HEK293 (cell line): ENCODE measurements around the gene MALAT1.

Experiments
- TCF7L2 ChIP-seq: IDR thresholded peaks from 2 replicates; pipeline ENCODE4 v1.6.1; 2011; ENCODE audit warnings: low read depth, mild to moderate bottlenecking, inconsistent platforms, low read length, moderate library complexity, borderline replicate concordance
- ZBTB21 ChIP-seq: fragments of 450-650 bp; formaldehyde crosslinking; IDR thresholded peaks from 2 replicates; pipeline ENCODE4 v1.5.1; 2017; ENCODE audit warnings: missing biosample characterization, missing genetic modification characterization
- ZBTB8A ChIP-seq: fragments of 450-650 bp; formaldehyde crosslinking; IDR thresholded peaks from 2 replicates; pipeline ENCODE4 v1.5.1; 2016; ENCODE audit warnings: missing biosample characterization, missing genetic modification characterization
- ZNF660 ChIP-seq: fragments of 450-650 bp; IDR thresholded peaks from 2 replicates; pipeline ENCODE4 v1.5.1; 2018; ENCODE audit warnings: missing biosample characterization, mild to moderate bottlenecking, missing genetic modification characterization
- TF ChIP-seq, protein P1 (sequence below): fragments of 450-650 bp; formaldehyde crosslinking; IDR thresholded peaks from 2 replicates; pipeline ENCODE4 v1.5.1; 2016; ENCODE audit warnings: missing biosample characterization, missing genetic modification characterization

DNA sequence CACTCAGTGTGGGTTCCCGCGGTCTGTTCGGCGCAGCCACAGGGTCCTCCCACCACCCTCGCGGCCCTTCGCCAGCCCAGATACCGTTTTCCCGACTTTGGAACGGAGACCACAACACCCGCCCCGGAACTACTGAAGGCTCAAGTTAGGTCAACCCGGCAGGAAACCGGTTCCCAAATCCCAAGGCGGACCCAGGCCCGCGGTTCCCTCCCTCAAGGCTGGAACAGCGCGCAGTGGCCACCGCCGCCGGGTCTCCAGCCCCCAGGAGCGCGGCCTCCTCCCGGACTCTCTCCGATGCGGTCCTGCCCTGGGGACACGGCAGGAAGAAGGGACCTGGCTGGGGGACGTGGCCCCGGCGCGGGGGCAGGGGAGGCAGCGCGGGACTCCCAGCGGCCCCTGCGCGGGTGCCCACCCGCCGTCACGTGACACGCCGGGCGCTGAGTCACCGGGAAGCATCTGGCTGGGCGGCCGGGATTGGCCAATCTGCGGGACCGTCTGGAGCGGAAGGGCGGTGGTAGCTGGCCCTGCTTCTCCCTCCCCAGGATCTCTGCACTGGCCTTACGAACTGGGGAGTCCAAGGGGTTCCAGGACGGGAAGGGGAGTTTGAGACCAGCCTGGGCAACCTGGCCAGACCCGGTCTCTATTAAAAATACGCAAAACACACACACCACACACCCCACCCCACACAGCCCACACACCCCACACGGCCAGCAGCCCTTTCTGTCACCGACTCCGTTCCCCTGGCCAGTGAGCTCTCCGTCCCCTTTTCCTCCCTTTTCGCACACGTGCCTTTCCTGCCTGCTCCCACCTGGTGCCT, 21.5 kb upstream of the MALAT1 start:
- TF ChIP-seq ZNF660 (tag by site-specific recombination) (peak; percentile 69; the same call in 1 of the 2 replicates), ZBTB8A (tag by site-specific recombination) (peak; percentile 81), TCF7L2 (no peak), ZBTB21 (tag by site-specific recombination) (no peak; the same call in 1 of the 2 replicates)
- TF ChIP-seq, protein P1, sequence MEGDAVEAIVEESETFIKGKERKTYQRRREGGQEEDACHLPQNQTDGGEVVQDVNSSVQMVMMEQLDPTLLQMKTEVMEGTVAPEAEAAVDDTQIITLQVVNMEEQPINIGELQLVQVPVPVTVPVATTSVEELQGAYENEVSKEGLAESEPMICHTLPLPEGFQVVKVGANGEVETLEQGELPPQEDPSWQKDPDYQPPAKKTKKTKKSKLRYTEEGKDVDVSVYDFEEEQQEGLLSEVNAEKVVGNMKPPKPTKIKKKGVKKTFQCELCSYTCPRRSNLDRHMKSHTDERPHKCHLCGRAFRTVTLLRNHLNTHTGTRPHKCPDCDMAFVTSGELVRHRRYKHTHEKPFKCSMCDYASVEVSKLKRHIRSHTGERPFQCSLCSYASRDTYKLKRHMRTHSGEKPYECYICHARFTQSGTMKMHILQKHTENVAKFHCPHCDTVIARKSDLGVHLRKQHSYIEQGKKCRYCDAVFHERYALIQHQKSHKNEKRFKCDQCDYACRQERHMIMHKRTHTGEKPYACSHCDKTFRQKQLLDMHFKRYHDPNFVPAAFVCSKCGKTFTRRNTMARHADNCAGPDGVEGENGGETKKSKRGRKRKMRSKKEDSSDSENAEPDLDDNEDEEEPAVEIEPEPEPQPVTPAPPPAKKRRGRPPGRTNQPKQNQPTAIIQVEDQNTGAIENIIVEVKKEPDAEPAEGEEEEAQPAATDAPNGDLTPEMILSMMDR = 0 out of 2 replicates have a peak, but pooled peaks have one; percentile 15
